ENCODE measurements around the gene AAMP.
A peak's percentile ranks its signal among the peaks of the same experiment; 100 is the strongest.

Gene AAMP

GRCh38 chr2:218218268-218219185, 51.4 kb downstream of the AAMP start:
- Mint-ChIP-seq H3K4me3 (peak overlapping the region; percentile 99), H3K4me1 (peaks cover 31% of the 10 kb centered on the region), H3K36me3 (peaks cover 12% of the 10 kb centered on the region), H3K27me3 (no peaks in the 10 kb centered on the region), H3K27ac (peak overlapping the region; percentile 97), H3K9me3 (no peaks in the 10 kb centered on the region)
- DNase-seq (ENCODE audit: low spot score in 2 of 2) (peak in 1 of 2 donors; percentile 42), ATAC-seq (ENCODE audit: low read depth) (peak; percentile 52)

DNA sequence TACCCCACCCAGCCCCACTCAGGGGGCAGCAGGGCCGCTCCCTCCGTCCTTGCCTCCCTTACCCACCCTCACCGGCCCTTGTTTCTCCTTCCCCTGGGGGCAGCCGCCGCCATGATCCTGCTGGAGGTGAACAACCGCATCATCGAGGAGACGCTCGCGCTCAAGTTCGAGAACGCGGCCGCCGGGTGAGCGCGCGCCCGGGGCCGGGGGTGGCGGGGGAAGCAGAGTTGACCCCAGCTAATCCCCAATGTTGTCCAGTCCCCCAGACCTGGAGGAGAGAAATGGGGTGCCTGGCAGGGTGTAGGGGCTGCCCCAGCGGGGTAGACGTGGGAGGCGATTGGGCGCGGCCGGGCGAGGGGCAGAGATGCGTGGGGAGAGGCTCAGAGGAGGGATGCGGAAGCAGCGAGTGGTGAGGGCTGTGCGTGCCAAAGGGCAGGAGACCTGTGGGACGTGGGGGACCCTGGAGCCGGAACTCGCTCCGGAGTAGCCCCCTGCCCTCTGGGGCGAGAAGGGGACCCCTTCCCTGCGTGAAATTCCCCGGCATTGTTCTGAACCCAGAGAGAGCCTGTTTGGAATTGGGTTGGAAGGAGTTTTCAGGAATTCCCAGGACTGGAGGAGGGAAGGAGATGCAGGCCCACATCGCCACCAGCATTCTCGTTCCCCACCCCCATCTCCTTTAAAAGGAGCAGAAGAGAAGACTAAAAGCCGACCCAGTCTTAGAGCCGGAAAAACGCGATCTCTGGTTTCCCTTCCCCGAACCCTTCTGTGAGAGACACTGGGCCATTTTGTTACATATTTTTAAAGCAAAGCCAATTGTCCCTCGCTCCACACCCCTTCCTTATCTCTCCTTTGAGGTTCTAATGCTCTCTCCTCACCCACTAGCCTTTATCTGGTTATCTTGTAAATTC, 52.3 kb downstream of the AAMP start:
- peaks cover 12% of the 10 kb centered on the region for H3K36me3 Mint-ChIP-seq
- H3K27ac Mint-ChIP-seq, result peak overlapping the region; percentile 97
- peak overlapping the region; percentile 99 for H3K4me3 Mint-ChIP-seq
- peaks cover 23% of the 10 kb centered on the region for H3K4me1 Mint-ChIP-seq
- peak; percentile 54 for ATAC-seq (ENCODE audit: low read depth)
- H3K9me3 Mint-ChIP-seq, result no peaks in the 10 kb centered on the region
- DNase-seq (ENCODE audit: low spot score in 2 of 2), result peak; percentile 61 to 64
- no peaks in the 10 kb centered on the region for H3K27me3 Mint-ChIP-seq

DNA sequence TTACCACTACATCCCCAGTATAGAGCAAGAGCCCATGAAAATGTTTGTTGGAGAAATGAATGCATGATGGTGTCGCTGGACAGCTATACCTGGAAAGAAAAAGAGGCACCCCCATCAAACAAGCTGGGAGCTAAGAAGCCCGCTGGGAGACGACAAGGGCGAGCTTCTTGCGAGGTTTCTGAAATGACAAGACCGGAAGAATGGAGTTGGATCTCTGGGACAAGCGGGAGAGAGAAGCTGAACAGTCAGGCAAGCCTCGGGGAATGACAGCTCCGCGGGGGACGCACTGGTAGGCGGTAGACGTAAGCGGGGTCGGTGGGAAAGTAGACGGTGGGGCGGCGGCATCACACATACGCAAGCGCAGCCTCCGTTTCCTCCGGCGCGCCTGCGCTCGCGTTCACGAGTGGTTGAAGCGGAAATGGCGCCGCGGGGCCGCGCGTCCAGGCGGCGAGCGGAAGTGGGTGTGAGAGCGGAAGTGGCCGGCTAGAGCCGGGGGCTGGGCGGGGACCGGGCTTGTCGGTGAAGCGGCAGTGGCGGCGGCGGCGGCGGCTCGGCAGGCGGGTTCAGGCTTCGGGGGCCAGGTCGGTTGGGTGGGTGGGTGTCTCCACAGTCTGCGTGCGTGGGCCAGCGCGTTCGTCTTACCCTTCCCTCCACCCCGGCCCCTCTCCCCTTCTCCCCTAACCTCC, 53.1 kb downstream of the AAMP start, which contains the start of gene ARPC2:
Gene ARPC2 (plus strand): TSS at position 516 of the 686 bp plus-strand sequence. CDS start 282 bp downstream, outside the sequence.
- H3K9me3 Mint-ChIP-seq, result no peaks in the 10 kb centered on the region
- ATAC-seq (ENCODE audit: low read depth), result peak; percentile 74
- H3K4me1 Mint-ChIP-seq, result peaks cover 21% of the 10 kb centered on the region
- peak; percentile 93 to 95 for DNase-seq (ENCODE audit: low spot score in 2 of 2)
- peak within 1 kb of the TSS; percentile 99 for H3K4me3 Mint-ChIP-seq
- H3K27me3 Mint-ChIP-seq, result no peaks in the 10 kb centered on the region
- peaks cover 12% of the 10 kb centered on the region for H3K36me3 Mint-ChIP-seq
- H3K27ac Mint-ChIP-seq, result peak within 1 kb of the TSS; percentile 97

DNA sequence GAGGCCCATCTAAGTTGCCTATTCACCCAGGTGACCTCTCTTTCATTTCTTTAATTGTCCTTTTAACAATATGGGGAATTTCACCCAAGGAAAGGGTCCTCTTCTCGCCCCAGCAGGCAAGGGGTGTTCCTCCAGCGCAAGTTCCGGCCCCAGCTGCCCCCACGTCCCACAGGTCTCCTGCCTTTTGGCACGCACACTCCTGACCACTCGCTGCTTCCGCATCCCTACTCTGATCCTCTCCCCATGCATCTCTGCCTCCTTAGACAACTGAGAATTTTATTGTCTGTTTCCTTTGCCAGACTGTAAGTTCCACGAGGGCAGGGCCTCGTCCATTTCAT, 53.6 kb downstream of the AAMP start:
- Mint-ChIP-seq H3K36me3 (peaks cover 10% of the 10 kb centered on the region), H3K27me3 (no peaks in the 10 kb centered on the region), H3K27ac (peak overlapping the region; percentile 97), H3K9me3 (no peaks in the 10 kb centered on the region), H3K4me3 (peak overlapping the region; percentile 99), H3K4me1 (peaks cover 17% of the 10 kb centered on the region)
- DNase-seq (ENCODE audit: low spot score in 2 of 2), result peak in 1 of 2 donors; percentile 18
- ATAC-seq (ENCODE audit: low read depth), result no peak

Measured in memory B cell (primary cell).